ENCODE measurements around the gene SPATA13.

Gene SPATA13

DNA sequence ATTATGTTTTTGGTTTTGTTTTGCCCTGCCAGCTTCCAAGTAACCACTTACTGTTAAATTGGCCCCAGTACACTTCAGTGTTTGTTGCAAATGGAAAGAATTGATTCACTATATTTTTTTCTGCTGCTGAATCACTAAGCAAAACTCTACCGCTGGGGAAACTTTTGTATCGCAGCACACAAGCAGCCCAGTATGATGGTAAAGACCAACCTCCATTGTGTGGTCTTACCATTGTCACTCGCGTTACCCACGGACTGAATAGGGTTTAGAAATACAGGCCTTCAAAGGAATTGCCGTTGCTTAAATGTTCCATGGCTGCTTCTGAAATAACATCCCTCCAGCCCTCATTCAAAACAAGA is 7.9 kb downstream of the SPATA13 start:
- DNase-seq: peak in 1 of 2 experiments; percentile 33

DNA sequence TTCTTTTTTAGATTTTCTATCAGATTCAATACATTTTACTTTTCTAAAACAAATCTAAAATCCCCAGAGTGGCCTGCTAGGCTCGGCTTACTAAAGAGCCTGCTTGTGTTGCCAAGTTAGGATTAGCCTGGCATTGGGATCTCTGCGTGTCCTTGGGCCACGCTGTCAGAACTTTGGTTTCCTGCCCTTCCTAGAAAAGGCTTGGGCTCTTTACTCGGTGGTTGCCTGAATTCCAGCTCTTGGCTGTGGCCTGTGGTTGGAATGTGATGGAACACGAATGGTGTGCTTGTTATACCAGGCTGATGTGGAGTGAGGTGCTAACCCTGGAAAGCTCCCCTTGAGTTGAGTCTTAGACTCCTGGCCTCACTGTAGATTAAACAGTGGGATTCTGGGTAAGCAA is 8.5 kb downstream of the SPATA13 start:
- no peak for DNase-seq

DNA sequence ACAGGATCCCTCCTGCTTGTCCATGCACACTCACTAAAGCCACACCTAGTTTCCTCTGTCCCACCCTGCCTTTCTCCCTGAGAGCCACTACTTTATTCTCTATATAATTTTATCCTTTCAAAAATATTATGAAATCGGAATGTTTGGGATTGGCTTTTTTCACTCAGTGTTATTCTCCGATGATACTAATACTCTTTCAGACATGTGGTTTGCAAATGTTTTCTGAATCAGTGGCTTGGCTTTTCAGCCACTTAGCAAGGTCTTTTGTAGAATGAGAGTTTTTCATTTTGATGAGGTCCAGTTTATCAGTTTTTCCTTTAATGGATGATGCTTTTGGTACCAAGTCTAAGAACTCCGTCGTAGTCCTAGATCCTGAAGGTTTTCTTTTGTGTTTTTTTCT is 11.6 kb downstream of the SPATA13 start:
- DNase-seq: no peak

DNA sequence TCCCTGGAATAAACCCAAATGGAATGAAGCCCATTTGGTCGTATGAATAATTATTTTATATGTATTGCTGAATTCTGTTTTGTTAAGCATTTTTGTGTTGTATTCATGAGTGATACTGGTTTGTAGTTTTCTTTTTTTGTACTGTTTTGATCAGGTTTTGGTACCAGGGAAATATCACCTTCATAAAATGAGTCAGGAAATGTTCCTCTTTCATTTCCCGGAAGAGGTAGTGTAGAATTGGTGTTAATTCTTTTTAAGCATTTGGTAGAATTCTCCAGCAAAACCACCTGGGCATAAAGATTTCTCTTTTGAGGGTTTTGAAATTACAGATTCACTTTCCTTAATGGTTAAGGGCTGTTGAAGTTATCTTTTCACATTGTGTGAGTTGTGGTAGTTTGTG is 13.3 kb downstream of the SPATA13 start:
- no peak for DNase-seq

DNA sequence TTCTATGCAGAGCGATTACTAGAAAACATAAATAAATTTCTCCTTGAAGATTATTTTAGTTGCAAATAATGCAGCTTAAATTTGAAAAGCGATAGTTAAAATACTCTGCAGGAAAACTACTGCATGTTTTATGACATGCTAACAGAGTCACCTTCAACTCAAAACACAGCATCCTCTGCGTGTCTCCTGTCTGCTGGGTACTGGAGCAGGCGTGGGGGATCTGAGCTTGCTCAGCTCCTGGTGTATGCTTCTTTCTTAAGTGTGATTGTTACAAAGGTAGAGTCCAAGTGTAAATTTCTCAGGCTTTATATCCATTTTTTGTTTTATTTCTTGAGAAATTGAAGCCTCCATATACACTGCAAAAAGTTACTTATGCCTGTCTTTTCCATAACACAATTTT is 15.3 kb downstream of the SPATA13 start:
- DNase-seq: no peak

DNA sequence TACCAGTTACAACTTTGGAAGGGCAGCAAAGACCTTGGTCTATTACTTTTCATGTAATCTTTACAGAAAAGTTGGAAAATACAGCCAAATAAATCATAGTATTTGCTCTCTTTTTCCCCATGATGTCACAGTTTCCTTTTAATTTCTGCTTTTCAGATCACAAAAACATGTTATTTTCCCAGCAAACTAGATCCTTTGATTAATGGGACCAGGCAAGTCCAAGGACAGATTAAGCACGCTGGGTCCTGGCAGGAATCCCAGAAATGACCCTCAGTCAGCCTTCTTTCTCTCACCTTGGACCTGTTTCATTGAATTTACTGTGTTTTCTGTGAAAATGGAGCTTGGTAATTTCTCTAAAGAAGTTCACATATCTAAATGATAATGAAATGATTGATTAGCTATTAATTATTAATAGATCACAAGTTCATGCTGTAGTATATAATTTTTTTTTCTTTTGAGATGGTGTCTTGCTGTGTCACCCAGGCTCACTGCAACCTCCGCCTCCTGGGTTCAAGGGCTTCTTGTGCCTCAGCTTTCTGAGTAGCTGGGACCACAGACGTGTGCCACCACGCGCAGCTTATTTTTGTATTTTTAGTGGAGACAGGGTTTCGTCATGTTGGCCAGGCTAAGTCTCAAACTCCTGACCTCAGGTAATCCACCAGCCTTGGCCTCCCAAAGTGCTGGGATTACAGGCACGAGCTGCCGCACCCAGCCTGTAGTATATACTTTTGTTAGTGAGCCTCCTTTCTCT is 16.0 kb downstream of the SPATA13 start:
- DNase-seq: no peak

DNA sequence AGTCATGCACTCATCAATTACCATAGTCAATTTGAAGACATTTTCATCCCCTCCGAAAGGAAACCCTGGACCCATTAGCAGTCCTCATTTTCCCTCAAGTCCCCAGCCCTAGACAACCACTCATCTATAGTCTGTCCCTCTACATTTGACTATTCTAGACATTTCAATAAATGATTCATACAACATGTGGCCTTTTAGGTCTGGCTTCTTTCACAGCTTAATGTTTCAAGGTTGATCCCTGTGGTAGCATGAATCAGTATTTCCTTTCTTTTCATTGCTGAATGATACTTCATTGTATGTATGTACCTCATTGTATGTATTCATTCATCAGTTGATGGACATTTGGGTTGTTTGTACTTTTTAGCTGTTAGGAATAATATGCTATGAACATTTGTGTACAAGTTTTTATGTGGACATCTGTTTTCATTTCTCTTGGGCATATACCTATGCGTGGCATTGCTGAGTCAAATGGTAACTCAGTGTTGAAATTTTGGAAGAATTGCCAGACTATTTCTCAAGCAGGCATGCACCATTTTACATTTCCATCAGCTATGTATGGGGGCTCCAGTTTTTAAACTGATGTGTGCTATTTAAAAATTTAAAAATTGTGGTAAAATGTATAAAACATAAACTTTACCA is 18.4 kb downstream of the SPATA13 start:
- no peak for DNase-seq

DNA sequence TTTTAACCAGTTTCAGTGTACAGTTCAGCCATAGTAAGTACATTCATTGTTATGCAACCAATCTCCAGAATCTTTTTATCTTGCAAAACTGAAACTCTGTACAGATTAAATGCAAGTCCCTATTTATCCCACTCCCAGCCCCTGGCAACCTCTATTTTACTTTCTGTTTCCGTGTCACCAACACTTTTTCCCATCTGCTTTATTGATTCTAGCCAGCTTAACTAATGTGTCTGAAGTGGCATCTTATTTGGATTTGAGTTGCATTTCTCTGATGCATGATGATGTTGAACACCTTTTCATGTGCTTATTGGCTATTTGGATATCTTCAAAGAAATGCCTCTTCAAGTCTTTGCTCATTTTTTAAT is 18.9 kb downstream of the SPATA13 start:
- no peak for DNase-seq

DNA sequence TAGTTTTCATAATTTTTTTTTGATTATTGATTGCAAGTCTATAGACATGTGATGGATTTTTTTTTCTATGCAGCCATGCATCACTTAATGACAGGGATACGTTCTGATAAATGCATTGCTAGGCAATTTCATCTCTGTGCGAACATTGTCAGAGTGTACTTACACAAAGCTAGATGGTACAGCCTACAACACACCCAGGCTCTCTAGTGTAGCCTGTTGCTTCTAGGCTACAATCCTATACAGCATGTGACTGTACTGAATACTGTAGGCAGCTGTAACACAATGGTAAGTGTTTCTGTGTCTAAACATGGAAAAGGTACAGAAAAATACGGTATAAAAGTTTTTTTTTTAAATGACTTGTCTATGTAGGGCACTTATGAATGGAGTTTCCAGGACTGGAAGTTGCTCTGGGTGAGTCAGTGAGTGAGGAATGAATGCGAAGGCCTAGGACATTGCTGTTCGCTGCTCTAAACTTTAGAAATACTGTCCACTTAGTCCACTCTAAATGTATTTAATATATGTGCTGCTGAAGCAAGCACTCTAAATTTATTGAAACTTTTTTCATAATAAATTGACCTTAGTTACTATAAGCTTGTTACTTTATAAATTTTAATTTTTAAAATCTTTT is 20.3 kb downstream of the SPATA13 start:
- no peak for DNase-seq

DNA sequence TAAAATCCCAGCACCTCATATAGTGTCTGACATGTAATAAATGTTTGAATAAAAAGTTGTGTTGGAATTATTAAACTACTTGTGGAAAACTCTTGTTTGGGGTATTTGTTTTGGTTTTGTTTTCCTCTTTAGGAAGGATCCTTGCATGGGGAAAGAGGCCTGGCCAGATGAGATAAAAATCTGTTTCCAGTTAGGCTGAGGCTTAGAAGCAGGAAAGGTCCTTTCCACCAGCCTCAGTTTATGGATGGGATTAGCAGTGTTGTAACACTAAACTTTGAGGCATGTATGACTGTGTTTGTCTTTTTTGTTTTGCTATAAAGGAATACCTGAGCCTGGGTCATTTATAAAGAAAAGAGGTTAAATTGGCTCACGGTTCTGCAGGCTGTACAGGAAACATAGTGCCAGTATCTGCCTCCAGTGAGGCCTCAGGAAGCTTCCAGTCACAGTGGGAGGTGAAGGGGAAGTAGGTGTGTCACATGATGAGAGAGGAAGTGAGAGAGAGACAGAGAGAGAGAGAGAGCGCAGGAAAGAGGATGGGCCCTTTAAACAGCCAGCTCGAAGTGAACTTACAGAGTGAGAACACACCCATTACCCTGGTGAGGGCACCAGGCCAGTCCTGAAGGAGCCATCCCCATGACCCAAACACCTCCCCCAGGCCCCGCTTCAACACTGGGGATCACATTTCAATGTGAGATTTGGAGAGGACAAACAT is 21.6 kb downstream of the SPATA13 start:
- DNase-seq: no peak

DNA sequence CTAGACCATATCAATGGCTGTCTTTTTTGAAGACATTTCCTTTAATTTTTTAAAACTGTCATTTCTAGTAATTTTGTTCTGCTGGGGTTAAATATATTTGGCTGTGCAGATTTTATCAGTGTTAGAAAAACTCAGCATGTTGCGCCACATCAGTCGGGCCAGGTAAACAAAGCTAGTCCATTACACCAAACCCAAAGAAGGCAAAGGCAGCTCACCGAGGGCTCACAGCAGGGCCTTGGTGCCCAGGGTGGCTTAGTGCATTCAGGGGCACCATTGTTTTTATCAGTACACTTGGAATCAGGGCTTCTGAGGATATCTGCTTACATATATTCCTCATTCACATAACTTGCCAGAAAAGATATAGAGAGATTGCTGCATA is 22.2 kb downstream of the SPATA13 start:
- DNase-seq: no peak

DNA sequence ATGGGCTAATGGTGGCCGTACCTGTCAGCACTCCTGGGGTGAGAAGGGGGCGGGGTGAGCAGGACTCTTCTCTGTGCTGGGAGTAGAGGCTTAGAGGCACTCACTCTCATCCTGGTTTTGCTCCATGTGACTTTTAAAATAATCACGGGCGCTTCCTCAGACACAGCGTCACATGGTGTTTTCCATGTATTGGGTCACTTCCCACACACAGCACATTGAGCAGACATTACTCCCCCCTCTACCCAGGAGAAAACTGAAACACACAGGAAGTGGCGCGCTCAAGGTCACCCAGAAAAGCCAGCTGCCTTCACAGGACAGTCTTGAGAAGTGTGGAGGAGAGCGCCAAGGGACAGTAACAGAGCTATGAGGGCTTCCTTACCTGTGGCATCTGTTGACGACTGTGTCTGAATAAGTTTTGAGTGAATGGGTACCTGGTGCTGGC is 23.2 kb downstream of the SPATA13 start:
- no peak for DNase-seq

DNA sequence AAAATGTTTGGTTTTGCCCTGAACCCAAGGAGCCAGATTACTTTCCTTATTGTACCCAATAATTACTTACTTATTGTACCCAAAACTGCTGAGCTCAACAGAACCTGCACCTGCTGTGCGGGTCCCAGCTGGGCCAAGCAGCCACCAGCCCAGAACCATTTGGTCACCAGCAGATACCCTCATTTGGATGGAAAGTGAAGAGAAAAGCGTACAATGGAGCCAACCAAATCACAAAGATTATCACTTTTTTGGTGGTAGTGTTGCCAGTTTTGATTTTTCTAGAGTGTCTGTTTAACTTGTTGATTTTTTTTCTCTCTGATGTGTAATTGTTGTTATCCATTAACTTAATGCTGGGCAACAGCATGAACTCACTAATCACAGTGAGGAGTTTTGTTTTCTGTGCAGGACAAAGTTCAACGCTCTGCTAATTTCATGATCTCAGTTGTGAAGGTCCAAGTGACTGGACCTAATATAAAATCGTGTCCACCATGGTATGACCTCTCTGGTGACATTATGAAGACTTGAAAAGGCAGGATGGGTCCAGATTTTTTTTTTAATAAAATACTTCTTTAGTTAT is 23.8 kb downstream of the SPATA13 start:
- DNase-seq: no peak

DNA sequence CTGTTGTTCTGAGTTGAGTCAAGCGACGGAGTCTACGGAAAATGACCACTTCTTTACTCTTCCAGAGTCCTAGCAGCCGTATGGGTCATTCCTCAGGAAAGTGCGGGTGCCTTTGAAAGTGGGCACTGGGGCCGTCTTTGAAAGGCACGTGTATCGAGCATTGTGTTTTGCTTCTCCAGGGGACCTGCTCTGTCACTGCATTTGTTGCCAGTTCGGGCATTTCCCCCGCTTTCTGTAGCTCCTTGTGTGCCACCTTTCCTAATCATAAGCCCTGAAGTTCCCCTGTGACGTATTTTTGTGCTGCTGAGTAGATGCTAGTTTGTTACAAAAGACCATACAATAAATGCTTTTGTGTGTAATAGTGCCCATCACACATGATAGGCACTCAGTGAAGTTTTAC is 24.4 kb downstream of the SPATA13 start:
- DNase-seq: no peak

DNA sequence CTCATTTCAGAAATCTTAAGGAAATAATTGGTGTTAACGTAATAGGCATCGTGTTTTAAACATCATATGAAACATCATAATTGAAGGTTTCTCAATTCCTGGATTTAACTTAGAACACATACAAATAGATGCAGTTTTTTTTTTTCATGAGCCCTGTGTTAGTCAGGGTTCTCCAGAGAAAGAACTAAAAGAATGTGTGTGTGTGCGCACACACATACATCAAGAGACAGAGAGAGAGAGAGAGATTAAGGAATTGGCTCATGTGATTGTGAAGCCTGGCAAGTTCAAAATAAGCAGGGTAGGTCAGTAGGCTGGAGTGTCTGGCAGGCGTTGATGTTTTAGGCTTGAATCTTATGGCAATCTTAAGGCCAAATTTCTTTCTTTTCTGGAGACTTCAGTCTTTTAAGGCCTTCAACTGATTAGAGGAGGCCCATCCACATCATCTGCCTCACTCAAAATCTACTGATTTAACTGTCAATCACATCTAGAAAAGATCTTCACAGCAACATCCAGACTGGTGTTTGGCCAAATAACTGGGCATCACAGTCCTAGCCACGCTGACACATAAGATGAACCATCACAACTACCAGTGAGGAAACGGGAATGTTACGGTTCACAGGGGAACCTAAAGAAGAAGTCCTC is 25.2 kb downstream of the SPATA13 start:
- no peak for DNase-seq

DNA sequence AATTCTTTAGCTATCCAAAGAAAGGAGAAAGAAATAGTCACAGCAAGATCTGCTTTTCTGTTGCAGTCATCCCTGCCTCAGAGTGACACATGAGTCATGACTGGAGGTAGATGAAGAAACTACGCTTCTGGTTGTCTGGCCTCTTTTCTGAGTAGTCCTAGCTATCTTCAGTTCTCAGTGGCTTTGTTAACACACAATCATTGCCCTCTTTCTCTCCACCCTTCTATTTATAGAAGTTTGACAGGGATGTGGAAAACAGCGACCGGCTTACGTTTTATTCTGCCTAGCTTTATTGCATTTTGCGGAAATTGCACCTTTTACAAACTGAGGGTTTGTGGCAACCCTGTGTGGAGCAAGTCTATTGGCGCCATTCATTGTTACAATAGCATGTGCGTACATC is 26.7 kb downstream of the SPATA13 start:
- DNase-seq: no peak

DNA sequence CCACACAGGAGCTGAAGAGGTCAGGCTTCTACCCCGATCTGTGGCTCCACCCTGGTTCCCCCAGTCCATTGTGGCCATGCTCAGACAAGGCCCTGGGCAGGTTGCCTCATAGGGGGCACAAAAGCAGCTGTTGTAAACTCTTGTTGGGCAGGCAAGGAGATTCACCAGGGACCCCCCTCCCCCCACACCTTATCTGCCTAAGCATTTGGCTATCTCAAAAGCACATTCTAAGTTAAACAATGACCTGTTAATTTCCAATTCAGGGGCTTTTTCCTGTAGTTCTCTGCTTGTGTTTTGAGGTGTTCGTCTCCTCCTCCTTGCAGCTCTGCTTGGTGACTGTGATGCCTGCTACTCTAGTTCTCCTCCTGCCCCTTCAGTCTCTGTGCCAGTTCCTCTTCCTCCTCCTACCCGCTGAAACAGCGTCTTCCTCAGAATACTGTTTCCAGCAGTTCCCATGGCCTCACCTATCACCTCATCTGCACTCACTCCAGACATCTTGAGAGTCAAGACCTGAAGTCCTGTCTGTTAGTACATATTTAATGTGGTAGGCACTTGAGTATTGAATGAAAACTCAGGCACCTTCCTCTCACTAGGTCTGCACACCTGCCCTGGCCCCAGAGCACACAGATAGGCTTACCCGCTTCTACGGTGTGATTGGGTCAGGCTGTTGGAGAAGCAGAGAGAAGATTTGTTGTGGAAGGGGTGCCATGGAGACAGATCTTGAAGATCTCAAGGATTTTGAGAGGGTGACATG is 31.7 kb downstream of the SPATA13 start:
- DNase-seq: no peak

DNA sequence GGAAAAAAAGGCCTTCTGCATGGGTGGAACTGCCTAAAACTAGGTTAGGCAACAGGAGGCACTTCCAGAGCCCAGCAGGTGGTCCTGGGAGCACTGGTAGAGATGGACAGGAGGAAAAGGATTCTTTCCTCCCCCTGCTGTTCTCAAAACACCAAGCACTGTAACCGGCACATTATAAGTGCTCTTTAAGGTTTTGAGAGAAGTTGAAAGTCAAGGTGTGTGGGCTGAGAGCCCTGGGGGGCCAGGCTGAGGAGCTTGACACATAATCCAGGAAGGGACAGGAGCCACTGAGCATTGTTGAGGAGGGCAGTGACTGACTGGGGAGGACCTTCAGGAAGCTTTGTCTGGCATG is 32.3 kb downstream of the SPATA13 start:
- DNase-seq: no peak

DNA sequence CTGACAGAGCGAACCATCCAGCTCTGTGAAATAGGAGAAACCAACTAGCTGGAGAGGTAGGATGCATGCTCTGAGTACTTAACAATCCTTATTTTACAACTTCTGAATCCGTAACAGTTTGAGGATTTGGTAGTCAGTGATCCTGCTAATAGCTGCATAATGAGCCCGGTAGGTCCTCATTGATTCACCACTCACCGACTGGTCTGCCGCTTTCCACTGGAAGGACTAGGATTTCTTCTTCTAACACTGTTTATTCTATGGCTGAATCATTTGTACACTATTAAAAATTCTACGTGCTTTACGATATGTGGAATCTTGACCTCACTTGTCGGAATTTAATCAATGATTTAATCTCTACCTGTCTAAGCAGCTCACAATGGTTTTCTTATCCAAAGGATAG is 33.9 kb downstream of the SPATA13 start:
- no peak for DNase-seq

DNA sequence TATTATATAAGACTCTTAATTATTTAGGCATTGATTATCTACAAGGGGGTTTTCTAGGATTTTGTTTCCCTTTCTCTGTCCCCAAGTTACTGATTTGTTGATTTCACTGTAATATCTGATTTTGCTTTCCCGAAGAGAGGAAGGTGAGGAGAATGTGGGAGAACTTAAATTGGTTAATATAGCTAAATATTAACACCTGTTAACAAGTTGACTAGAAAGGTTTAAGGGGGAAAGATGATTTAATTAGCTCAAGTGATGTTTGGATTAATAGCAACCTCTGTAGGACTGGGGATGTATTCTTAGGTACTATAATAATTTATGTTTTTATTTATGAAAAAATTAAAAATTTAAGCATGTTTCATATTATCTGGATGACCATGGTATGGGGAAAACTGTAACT is 35.1 kb downstream of the SPATA13 start:
- no peak for DNase-seq

DNA sequence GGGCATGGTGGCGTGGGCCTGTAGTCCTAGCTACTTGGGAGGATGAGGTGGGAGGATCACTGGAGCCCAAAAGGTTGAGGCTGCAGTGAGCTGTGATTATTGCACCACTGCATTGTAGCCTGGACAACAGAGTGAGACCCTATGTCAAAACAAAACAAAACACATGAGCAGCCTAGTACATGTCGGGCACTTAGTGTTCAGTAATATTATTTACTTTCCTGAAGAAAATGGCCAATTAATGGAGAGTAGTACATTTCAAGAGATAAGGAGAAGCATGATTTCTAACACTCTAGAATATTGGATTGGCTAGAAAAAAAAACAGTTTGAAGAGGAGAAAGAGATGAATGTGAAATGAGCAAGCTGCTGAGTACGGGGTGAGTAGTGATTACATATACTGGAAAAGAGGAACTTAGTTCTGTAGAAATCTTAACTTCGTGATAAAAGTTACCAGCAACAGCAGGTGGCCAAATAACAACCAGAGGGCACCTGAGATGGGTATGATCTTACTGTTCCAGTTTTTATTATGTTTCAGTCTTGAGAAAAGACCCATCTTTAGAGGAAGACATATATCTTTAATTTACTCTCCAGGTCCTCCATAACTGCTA is 36.2 kb downstream of the SPATA13 start:
- DNase-seq: no peak

DNA sequence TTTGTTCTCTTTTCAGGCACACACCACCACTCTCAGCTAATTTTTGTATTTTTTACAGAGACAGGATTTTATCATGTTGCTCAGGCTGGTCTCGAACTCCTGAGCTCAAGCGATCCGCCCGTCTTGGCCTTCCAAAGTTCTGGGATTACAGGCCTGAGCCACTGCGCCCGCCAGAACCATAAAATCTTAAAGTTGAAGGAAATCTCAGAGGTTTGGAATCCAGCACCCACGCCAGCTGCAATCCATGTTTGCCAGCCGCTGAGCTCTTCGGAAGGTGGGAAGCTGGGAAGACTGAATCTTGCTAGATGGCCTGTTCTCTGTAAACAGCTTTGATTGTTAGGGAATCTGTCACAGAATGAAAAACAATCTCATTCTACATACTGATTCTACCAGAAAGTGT is 38.5 kb downstream of the SPATA13 start:
- DNase-seq: no peak

All from activated T-cell treated with anti-CD3 and anti-CD28 coated beads, Interleukin-2, amount 50 U/mL, for 48 hours (primary cell).